HG03354 (cell line): Measurements from ENCODE around the gene ATP6V1E1.
A peak's percentile ranks its signal among the peaks of the same experiment; 100 is the strongest.
"Not testable (repeated sequence)": the region's sequence is repeated elsewhere in the genome, so short reads cannot be mapped to it uniquely, and the experiment has no call there.

Source experiments
- ATAC-seq: cut with Tn5 transposase; IDR thresholded peaks from one replicate; pipeline ENCODE4 v1.9.1; 2021; ENCODE audit warnings: mild to moderate bottlenecking; ENCODE audit not compliant: unreplicated experiment, poor library complexity, severe bottlenecking

Gene ATP6V1E1

DNA sequence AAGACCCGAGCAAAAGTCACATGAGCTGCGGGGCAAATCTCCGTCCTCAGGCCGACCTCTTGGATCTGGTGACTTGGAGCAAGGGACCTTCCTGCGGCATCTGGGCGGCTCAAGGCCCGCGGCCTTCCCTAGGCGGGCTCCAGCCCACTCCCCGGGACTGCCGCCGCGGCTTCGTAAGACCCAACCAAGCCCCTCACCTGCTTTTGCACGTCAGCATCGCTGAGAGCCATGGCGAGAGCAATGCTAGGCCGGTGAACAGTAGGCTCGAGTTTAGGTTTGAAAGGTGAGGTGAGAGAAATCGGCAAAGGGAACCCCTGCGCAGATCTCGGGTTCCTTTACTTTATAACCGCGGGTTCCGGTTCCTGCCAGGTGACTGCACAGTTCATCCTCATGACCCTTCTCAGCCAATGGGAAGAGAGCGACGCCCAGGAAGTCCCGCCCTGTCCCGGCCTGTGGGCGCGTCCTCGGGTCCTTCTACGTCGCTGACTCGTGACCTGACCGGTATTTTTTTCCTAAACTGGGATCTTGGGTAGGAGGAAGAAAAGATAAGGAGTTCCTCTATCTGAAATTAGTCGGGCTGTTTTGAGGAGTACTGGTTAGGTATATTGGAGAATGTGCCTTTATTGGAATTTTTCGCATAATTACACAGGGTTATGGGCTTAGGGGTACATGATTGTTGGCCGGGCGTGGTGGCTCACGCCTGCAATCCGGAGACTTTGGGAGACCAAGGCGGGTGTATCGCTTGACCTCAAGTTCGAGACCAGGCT is at the start of gene ATP6V1E1:
Gene ATP6V1E1 (minus strand): TSS at position 344 of the 767 bp plus-strand sequence. CDS start 114 bp downstream, at position 230.
- ATAC-seq, result peak; percentile 100

DNA sequence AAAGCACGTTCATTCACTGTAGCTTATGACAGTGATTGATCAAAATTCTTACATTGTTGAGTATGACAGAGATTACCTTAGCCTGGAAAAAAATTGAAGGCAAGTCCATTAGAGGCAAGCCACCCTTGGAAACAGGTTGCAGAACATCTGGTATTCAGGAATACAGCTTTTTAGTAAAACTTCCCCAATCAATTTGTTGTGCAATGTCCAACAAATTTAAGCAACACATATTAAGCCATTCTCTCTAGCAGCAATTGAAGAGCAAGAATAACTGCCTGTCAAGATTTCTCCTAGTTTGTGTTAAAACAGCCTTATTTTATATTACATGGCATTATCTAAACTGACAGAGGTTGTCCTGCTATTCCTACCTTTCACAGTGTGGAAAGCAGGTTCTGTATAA is 47.0 kb upstream of the ATP6V1E1 start:
- no peak for ATAC-seq

DNA sequence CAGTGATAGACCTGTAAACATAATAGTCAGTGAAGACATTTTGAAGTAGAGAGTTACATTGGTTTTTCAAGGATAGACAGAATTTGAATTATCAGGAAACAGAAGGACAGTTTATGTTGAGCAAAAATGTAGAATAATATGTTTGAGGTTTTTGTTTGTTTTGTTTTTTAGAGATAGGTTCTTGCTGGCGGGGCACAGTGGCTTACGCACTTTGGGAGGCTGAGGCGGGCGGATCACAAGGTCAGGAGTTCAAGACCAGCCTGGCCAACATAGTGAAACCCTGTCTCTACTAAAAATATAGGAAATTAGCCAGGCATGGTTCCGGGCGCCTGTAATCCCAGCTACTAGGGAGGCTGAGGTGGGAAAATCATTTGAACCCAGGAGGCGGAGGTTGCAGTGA is 45.6 kb upstream of the ATP6V1E1 start:
- no peak for ATAC-seq

DNA sequence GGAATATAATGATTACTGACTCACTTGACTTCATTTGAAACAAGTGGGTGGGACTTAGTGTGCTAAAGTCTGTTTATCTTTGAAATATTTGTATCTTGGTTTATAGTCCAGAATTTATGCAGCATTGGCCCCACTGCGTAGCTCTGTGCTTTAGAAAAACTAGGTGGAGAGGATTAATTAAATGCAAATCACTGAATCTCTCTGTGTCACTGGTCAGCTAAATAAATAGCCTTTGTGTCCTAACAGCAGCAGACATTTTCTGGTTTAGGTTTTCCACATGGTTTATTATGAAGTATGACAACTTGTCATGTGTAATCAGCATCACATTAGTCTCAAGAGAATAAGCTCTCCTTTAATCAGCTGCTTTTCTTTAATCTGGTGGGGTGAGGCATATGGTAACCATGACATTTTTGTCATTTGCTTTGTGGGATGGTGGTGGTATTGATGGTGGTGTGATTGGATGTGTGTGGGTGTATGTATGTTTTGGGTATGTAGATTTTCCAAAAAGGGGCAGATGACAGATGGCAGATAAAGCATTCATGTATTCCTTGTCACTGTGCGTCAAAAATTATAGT is 44.0 kb upstream of the ATP6V1E1 start:
- no peak for ATAC-seq

DNA sequence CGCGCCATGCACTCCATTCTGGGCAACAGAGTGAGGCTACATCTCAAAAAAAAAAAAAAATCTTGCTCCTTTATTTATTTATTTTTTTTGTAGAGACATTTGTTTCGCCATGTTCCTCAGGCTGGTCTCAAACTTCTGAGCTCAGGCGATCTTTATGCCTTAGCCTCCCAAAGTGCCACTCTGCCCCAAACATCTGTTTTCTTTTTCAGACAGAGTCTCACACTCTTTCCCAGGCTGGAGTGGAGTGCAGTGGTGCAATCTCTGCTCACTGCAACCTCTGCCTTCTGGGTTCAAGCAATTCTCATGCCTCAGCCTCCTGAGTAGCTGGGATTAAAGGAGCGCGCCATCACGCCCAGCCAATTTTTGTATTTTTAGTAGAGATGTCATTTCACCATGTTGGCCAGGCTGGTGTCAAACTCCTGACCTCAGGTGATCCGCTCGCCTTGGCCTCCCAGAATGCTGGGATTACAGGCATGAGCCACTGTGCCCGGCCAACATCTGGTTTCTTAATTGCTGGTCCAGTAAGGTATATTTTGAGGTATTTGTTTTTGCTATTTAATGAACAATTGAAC is 43.1 kb upstream of the ATP6V1E1 start:
- not testable (repeated sequence) for ATAC-seq

DNA sequence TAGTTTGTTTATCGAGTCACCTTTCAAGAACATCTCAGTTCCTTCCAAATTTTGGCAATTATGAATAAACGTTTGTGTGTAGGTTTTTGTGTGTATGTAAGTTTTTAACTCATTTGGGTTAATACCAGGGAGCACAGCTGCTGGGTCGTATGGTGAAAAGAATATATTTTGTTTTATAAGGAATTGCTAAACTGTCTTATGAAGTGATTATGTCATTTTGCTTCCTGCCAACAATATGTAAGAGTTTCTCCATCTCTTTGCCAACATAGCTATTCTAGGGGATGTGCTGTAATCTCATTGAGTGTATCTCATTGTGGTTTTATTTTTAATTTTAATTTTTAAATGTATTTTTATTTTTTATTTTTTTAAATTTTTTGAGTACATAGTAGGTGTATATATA is 37.3 kb upstream of the ATP6V1E1 start:
- ATAC-seq, result no peak

DNA sequence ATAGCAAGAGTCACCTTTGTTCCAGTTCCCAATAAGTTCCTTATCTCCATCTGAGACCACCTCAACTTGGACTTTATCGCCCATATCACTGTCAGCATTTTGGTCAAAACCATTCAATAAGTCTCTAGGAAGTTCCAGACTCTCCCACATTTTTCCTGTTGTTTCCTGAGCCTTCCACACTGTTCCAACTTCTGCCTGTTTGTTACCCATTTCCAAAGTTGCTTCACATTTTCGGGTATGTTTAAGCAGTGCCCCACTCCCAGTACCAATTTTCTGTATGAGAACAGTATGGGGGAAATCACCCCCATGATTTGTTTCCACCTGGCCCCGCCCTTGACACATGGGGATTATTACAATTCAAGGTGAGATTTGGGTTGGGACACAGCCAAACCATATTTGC is 36.7 kb upstream of the ATP6V1E1 start:
- ATAC-seq, result no peak

DNA sequence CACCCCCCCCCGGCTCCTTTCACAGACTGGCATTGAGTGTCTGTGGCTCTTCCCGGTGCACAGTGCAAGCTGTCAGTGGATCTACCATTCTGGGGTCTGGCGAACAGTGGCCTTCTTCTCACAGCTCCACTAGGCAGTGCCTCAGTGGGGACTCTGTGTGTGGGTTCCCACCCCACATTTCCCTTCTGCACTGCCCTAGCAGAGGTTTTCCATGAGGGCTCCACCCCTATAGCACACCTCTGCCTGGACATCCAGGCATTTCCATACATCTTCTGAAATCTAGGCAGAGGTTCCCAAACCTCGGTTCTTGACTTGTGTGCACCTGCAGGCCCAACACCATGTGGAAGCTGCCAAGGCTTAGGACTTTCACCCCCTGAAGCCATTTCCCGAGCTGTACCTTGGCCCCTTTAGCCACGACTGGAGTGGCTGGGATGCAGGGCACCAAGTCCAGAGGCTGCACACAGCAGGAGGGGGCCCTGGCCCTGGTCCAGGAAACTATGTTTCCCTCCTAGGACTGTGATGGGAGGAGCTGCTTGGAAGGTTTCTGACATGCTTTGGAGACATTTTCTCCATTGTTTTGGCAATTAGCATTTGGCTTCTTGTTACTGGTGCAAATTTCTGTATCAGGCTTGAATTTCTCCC is 36.0 kb upstream of the ATP6V1E1 start:
- no peak for ATAC-seq

DNA sequence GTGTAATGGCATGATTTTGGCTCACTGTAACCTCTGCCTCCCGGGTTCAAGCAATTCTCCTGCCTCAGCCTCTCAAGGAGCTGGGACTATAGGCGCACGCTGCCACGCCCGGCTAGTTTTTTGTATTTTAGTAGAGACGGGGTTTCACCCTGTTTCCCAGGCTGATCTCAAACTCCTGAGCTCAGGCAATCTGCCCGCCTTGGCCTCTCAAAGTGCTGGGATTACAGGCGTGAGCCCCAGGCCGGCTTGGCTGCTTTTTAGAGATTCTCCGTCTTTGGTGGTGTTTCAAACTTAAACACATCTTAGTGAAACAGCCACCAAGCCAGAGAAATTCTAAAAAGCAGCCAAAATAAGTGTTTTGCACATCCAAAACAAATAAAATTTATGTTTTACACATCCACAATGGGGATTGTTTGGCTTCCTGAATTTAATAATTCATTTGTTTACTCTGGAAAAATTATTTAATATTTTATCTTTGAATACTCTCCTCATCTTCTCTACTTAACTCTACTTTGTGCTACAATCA is 28.4 kb upstream of the ATP6V1E1 start:
- no peak for ATAC-seq

DNA sequence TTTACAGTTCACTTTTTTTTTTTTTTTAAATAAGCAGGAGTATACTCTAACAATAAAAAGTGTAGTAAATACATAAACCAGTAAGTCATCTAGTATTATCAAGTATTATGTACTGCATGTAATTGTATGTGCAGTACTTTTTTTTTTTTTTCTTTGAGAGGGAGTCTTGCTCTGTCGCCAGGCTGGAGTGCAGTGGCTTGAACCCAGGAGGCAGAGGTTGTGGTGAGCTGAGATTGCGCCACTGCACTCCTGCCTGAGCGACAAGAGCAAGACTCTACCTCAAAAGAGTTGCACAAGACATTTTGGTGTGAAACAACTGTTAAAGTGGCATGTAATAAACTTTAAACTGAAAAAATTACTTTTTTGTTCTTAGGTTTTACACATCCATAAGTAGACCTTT is 26.7 kb upstream of the ATP6V1E1 start:
- no peak for ATAC-seq

DNA sequence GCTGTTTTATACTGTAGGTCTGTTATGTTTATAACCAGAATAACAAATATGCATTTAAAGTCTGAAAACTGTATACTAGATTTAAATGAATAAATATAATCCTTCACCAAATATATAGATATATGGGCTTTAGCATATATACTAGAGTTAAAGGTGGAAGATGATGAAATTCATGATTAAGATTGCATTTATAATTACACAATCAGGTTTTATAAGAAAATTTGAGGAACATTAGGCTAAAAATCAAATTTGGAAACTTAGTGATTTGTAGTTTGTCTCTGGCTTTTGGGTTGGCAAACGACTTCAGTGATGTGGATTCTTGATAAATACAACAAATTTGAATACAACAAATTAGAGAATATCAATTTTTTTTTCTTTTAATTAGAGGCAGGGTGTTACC is 20.0 kb upstream of the ATP6V1E1 start:
- no peak for ATAC-seq

DNA sequence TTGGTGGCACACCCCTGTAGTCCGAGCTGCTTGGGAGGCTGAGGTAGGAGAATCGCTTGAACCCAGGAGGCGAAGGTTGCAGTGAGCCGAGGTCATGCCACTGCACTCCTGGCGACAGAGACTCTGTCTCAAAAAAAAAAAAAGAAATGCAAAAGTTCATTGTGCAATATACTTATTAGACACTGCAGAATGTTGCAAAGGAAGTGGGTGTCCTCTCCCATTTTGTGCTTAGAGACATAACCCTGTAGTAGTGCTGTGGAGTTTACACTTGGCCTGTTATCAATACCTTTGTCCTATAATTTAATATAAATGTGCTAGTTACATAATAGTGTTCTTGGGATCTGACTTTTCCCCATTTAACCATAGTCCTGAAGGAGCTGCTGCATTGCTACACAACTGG is 19.4 kb upstream of the ATP6V1E1 start:
- no peak for ATAC-seq

DNA sequence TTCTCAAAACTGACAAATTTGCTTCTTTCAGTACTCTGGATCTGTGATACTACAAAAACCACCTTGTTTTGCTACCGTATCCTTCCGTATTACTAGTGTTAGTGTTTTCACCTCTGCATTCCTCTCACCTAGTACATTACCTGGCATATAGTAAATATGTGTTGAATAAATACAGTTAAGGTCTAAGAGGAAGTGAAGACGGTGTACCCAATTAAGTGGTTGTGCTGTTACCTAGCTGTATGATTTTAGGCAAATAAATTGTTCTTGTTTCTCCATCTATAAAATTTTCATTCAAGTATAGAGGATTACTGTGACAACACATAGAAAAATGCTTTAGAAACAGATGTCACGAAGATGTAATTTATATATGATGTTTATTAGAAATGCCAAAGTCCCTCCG is 18.9 kb upstream of the ATP6V1E1 start:
- no peak for ATAC-seq

DNA sequence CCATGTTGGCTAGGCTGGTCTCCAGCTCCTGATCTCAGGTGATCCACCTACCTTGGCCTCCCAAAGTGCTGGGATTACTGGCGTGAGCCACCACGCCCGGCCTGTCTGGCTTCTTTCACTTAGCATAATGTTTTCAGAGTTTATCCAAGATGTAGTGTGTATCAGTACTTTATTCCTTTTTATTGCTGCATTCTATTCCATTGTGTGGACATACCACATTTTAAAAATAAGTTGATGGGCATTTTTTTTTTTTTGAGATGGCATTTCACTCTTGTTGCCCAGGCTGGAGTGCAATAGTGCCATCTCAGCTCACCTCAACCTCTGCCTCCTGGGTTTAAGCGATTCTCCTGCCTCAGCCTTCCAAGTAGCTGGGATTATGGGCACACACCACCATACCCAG is 13.8 kb upstream of the ATP6V1E1 start:
- not testable (repeated sequence) for ATAC-seq

DNA sequence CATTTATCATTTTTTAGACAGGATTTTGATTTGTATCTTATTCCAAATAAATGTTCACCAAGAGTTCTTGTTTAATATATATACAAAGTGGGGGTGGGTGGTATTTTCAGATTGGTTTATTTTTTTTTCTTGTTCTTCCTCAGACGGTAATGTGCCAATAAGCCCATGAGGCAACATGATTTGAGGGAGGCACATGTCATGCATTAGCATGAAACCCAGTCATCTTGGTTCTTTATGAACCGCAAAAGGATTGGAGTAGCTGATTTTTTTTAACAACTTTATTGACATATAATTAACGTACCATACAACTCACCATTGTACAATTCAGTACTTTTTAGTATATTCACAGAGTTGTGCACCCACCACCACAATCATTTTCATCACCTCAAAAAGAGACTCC is 12.7 kb upstream of the ATP6V1E1 start:
- no peak for ATAC-seq

DNA sequence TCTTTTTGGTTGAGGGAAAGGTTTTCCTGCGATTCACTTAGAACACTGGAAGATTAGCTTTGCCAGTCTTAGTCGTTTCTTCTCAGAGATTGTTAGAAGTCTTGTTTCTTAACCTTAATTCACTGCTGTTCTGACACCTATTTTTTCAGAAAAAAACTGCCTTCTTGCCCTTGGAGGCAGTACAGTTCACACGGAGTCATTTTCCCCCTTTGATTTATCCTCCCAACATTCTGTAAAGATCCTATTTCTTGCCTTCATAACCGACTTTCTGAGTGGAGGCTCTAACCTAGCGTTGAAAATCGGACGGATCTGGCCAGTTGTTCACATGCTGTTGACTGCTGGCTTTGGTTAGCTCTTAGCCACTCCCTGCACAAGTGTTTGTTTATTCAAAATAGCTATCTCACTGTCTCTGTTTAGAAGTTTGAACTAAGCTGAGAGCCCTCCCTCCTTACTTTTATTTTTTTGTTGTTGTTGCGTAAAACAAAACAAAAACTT is 10.7 kb upstream of the ATP6V1E1 start:
- ATAC-seq, result peak; percentile 47

DNA sequence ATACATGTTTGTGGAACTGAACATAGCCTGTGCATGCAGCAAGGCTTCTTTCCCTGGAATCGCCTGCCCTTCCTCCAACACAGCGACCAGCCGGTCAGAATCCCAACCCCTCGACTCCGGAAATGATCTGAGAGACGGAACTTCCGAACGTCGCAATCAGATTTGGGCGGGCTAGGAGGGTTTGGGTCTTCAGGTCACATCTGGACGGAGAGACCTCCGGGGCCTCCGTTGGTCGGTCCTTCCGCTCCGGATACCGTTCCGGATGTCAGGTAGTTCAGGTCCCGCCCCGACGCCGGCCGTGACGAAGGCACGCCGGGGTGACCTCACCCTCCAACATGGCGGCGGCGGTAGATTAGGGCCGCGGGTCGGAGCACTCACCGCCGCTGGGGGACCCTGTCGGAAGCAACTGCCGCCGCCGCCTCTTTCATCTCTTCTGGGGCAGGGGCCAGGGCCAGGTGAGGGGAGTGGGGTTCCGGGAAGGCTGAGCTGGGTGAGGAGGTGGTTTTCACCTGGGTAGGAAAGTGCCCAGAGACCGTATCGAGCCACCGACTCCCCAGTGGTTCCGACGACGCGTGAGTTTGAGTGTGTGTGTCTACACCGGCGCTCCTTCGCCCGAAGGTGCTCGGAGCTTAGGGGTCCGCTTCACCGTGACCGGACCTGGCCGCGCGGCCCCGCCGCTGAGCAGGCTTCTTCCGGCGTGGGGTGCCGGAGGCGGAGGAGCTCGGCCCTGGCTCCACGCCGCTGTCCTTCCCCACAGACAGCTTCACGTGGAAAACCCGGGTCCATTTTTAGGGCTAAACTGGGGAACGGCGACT is 10.1 kb upstream of the ATP6V1E1 start, which contains the start of gene BCL2L13:
Gene BCL2L13 (plus strand): TSS at position 326 of the 815 bp plus-strand sequence. CDS start 16,955 bp downstream, outside the sequence.
- ATAC-seq, result peak; percentile 95

DNA sequence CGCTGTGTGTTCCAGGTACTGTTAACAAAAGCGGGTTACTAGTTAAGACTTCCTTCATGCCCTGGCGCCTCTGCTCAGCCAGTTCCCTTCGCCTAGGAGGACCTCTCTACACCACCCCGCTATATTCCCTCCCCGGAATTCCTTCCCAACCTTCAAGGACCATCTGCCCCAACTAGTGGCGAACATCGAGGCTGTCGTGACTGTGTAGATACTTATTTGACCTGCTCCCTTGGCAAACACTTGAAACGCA is 9.6 kb upstream of the ATP6V1E1 start:
- ATAC-seq, result peak; percentile 10

DNA sequence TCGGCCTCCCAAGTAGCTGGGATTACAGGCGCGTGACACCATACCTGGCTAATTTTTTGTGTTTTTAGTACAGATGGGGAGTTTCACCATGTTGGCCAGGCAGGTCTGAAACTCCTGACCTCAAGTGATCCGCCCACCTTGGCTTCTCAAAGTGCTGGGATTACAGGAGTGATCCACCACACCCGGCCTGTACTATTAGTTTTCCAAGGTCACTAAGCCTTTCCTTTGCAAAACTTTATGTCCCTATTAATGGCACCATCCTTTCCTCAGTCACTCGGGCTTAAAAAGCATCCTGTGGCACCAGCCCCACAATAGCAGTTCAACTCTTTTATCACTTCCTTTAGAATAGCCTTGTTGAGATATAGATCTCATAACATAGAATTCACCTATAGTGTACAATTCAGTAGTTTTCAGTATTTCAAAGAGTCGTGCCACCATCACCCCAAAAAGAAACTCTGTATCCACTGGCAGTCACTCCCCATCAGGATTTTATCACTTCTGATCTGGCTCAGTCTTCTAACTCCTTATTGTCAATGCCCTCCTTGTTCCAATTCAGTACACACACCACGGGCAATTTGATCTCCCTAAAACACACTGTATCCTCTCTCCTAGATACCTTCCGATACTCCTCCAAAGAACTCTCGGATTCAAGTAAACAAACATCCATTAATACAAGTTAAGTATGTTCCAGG is 9.1 kb upstream of the ATP6V1E1 start:
- no peak for ATAC-seq
